GM20000 (cell line): Measurements from ENCODE around the gene PDGFC.

ENCODE experiments used
- DNase-seq: peaks from one replicate; pipeline ENCODE4 v3.0.0; 2012; ENCODE audit warnings: low spot score
- CTCF ChIP-seq: IDR thresholded peaks from 2 replicates; pipeline ENCODE4 v1.5.1; 2012; ENCODE audit warnings: mild to moderate bottlenecking, control low read depth; ENCODE audit errors: extremely low read depth, missing control alignments

Gene PDGFC

DNA sequence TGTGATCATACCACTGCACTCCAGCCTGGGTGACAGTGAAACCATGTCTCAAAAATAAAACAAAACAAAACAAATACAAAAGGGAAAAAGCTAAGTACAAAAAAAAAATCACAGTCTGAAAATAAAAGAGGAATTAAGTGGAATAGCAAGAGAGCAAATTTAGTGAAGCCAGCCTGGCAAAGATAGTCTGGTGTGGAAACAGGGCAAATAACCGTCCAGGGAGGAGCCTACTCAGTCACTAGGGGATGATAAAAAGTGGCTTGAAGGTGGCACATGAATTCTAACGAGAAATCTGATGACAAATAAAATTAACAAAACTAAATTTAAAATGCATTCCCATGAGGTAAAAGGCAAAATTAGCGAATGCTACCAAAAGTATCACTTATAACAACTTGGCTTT is 8.2 kb downstream of the PDGFC start:
- TF ChIP-seq CTCF: no peak
- no peak for DNase-seq

DNA sequence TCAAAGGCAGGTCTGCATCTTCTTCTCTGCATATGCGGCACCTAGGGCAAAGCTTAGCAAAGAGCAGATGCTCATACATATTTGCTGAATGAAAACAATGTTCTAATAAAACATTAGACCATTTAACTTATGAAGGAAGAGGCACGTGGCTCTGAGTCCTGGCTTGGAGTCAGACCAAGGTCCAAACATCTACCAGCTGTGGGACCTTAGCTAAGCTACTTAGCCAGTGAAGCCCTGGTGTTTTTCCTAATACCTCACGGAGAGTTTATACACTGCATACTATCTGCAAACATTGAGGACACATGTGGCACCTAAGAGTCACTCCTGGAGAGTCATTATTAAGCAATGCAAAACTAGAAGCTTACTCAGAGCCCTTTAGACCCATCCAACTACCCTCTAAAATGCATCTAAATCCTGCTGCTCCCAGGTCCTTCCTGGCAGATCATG is 9.0 kb downstream of the PDGFC start:
- DNase-seq: no peak
- no peak for TF ChIP-seq CTCF

GRCh38 chr4:156962058-156962358 is 9.6 kb downstream of the PDGFC start:
- DNase-seq: no peak
- TF ChIP-seq CTCF: no peak

DNA sequence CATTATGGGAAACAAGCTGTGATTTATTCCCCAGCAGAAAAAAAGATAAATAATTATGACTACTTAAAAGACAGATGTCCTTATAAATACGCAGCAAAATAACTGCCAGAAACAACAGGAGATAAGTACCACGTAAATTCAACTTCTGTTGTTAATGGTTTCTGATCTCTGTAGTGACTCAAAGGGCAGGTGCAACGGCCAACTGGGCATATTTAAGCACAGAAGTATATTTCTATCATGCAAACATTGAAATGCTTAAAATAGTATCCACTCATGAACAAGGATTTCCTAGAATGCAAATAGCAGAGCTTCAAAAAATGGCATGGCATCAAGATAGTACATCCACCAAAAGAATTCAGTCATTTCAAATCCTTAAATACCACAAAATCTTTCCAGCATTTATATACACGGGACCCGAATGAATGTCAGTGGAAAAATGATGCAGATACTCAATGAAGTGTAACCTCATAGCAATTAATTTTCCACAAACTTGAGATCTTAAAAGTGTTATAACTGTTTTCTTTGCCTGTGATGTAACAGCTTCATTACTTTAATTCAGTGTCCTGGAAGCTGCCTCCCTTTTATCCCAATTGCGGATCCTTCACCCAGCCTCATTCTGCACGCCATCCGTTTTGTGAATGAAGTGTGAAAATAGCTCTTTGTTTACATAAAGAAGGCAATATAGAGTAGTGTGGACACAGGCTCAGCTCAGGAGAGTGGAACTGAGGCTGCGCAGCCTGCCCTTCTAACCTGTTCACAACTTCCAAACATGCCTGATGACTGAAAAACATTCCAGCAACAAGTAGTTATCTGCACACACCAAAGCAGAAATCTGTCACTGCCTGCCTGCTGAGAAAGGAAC is 10.2 kb downstream of the PDGFC start:
- TF ChIP-seq CTCF: no peak

DNA sequence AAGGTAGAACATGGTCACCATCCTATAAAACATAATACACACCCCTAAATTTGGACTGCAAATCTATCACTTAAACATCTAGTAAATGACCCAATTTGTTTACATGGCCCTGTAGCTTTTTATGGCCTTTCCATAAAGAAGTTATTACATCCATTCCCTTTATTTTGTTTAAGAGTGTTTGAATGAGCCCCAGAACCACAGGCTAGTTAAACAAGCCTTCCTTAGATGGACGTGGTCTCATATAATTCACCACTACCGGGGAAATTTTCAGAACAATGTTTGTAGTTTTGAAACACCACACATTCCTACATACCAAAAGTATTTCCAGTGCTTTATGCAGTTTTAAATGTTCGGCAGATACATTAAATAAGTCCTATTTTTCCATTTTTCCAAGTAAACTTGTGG is 12.3 kb downstream of the PDGFC start:
- DNase-seq: no peak
- TF ChIP-seq CTCF: no peak

More for the DNA sequence above, 10.2 kb downstream of the PDGFC start:
- DNase-seq: no peak

DNA sequence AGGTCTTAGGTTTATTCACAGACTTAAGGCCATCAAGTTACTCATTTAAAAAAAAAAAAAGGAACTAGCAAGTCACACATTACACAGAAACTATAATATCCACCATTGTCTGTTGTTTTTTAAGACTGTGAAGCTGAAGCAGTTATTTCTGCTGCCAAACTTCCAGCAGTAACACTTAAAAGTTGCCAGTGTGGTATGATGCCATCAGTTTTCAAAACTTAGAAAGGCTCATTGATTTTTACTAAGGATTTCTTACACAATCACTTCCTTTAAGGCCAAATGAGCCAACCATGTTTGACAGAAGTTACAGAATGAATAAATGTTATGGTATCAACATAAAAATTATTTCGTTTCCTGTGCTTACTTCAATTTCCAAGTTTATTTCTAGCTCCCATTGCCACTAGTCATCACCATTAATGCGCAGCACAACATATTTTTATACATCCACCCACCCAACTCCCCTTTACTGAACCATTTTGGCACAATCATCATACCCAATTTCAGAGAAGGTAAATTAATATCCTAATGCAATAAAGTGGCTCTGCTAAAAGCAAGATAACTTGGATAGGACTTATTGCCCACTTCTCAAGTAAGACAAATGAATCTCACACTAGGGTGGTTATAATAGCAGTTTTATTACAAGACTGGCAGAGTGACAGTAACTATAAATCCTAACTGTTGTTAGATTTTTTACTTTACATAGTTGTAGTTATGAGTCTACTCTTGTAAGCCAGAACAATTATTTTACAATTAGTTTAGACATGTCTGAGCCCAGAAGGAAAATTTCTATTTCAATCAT is 13.1 kb downstream of the PDGFC start:
- TF ChIP-seq CTCF: no peak
- no peak for DNase-seq

GRCh38 chr4:156957556-156957955 is 14.0 kb downstream of the PDGFC start:
- no peak for DNase-seq
- TF ChIP-seq CTCF: no peak
